Hepatocyte (in vitro differentiated cells): ENCODE results near the gene HOXB6. TPM values are rescaled to one million over a fixed set of nuclear protein-coding genes. Genes with fewer than 3 reads are reported as not detected.

Source experiments
- DNase-seq: peaks from one replicate; pipeline ENCODE4 v3.0.0-alpha.2; 2016; ENCODE audit warnings: low spot score
- H2AFZ ChIP-seq: fragments of 200-600 bp; sonication (generic); 2 replicates; pipeline ENCODE4 v1.6.0; 2016; ENCODE audit warnings: antibody characterized with exemption, mild to moderate bottlenecking
- H3K27ac ChIP-seq: fragments of 200-600 bp; sonication (generic); 2 replicates; pipeline ENCODE4 v1.5.1; 2016; ENCODE audit warnings: mild to moderate bottlenecking
- H3K27me3 ChIP-seq: fragments of 200-600 bp; sonication (generic); 2 replicates; pipeline ENCODE4 v1.6.1; 2016
- H3K36me3 ChIP-seq: fragments of 200-600 bp; sonication (generic); replicated peaks from 2 replicates; pipeline ENCODE4 v1.5.1; 2016; ENCODE audit warnings: low read depth; ENCODE audit not compliant: insufficient read depth
- H3K4me1 ChIP-seq: fragments of 200-600 bp; sonication (generic); 2 replicates; pipeline ENCODE4 v1.5.1; 2016; ENCODE audit warnings: mild to moderate bottlenecking, moderate library complexity; ENCODE audit not compliant: insufficient read depth
- H3K4me2 ChIP-seq: fragments of 200-600 bp; sonication (generic); 2 replicates; pipeline ENCODE4 v1.6.0; 2016
- H3K4me3 ChIP-seq: fragments of 200-600 bp; sonication (generic); 2 replicates; pipeline ENCODE4 v1.5.1; 2016; ENCODE audit warnings: mild to moderate bottlenecking
- H3K79me2 ChIP-seq: fragments of 200-600 bp; sonication (generic); 2 replicates; pipeline ENCODE4 v1.6.0; 2017; ENCODE audit warnings: mild to moderate bottlenecking
- H3K9me2 ChIP-seq: fragments of 200-600 bp; sonication (generic); replicated peaks from 2 replicates; pipeline ENCODE4 v1.6.0; 2017; ENCODE audit warnings: mild to moderate bottlenecking; ENCODE audit not compliant: insufficient read depth
- H3K9me3 ChIP-seq: fragments of 200-600 bp; sonication (generic); 2 replicates; pipeline ENCODE4 v1.5.1; 2016; ENCODE audit warnings: low read depth, mild to moderate bottlenecking
- H4K20me1 ChIP-seq: fragments of 200-600 bp; sonication (generic); 2 replicates; pipeline ENCODE4 v1.6.0; 2016; ENCODE audit warnings: mild to moderate bottlenecking; ENCODE audit not compliant: insufficient read depth, poor library complexity, severe bottlenecking
- CTCF ChIP-seq: fragments of 200-600 bp; sonication (generic); IDR thresholded peaks from 2 replicates; pipeline ENCODE4 v1.5.1; 2016; ENCODE audit warnings: antibody characterized with exemption, mild to moderate bottlenecking; ENCODE audit not compliant: poor library complexity
- EZH2 ChIP-seq: fragments of 200-600 bp; sonication (generic); IDR thresholded peaks from 2 replicates; pipeline ENCODE4 v1.6.1; 2016; ENCODE audit warnings: antibody characterized with exemption, mild to moderate bottlenecking, borderline replicate concordance
- EZH2phosphoT487 ChIP-seq: fragments of 200-600 bp; sonication (generic); IDR thresholded peaks from one replicate; pipeline ENCODE4 v1.6.1; 2018; ENCODE audit warnings: antibody characterized with exemption, mild to moderate bottlenecking, low read depth, moderate library complexity; ENCODE audit not compliant: unreplicated experiment, severe bottlenecking
- WGBS: methylation state at CpG from one replicate; pipeline ENCODE4 v1.1.6; 2016; ENCODE audit warnings: low lambda C conversion rate; ENCODE audit errors: missing lambda C conversion rate; 5-methylcytosine and 5-hydroxymethylcytosine counted together
- polyA plus RNA-seq: library from polyadenylated mRNA; unstranded; fragments of >200 nt; fragmentation: Nextera tagmentation; extraction: Ambion mirVana; gene quantifications from 2 replicates; pipeline ENCODE4 v1.2.1, GENCODE V29; 2016
- total RNA-seq: library from RNA; depleted of rRNA; stranded (reverse); fragments of >200 nt; gene quantifications from 2 replicates; pipeline ENCODE4 v1.2.3, GENCODE V29; 2014

Gene HOXB6
- total and polyA plus RNA-seq, 2 experiments from 2014 or later, result 4.8 to 7.7 TPM

- peaks cover 94% of the 10 kb centered on the region for H3K27me3 ChIP-seq
- 17% methylated on average over 13 of the region's 14 CpGs for whole genome bisulfite sequencing
- no peaks in the 10 kb centered on the region for H4K20me1 ChIP-seq
- H3K9me2 ChIP-seq, result no peaks in the 10 kb centered on the region
- no peak for DNase-seq
- peak; percentile 26 for TF ChIP-seq EZH2phosphoT487
- peak; percentile 34 for TF ChIP-seq EZH2
- no peak for TF ChIP-seq CTCF
- H3K4me2 ChIP-seq, result peak overlapping the region; percentile 92
- H3K36me3 ChIP-seq, result no peaks in the 10 kb centered on the region
- no peaks in the 10 kb centered on the region for H3K9me3 ChIP-seq
- no peaks in the 10 kb centered on the region for H3K4me1 ChIP-seq
- H2AFZ ChIP-seq, result no peak overlapping the region
- H3K79me2 ChIP-seq, result no peaks in the 10 kb centered on the region
- H3K27ac ChIP-seq, result peak overlapping the region; percentile 57
- no peak overlapping the region for H3K4me3 ChIP-seq
Measured at GRCh38 chr17:48592577-48592976, 12.2 kb downstream of the HOXB6 start.

- Histone ChIP-seq H4K20me1 (no peaks in the 10 kb centered on the region), H2AFZ (no peak overlapping the region), H3K79me2 (peaks cover 3% of the 10 kb centered on the region), H3K36me3 (no peaks in the 10 kb centered on the region), H3K4me2 (peak overlapping the region; percentile 92), H3K27me3 (peaks cover 94% of the 10 kb centered on the region), H3K4me3 (no peak overlapping the region), H3K27ac (no peak overlapping the region), H3K4me1 (no peaks in the 10 kb centered on the region), H3K9me3 (no peaks in the 10 kb centered on the region), H3K9me2 (no peaks in the 10 kb centered on the region)
- 16% methylated on average over 32 of the region's 33 CpGs for WGBS
- TF ChIP-seq CTCF, result no peak
- TF ChIP-seq EZH2, result peak; percentile 1
- DNase-seq, result no peak
Measured at GRCh38 chr17:48592057-48592514, 12.7 kb downstream of the HOXB6 start.

GRCh38 chr17:48591255-48592056 is 13.3 kb downstream of the HOXB6 start:
- no peak for DNase-seq
- H3K9me2 ChIP-seq, result no peaks in the 10 kb centered on the region
- H3K27me3 ChIP-seq, result peaks cover 94% of the 10 kb centered on the region
- H3K9me3 ChIP-seq, result no peaks in the 10 kb centered on the region
- no peak overlapping the region for H2AFZ ChIP-seq
- no peaks in the 10 kb centered on the region for H4K20me1 ChIP-seq
- no peak overlapping the region for H3K4me3 ChIP-seq
- TF ChIP-seq CTCF (no peak), EZH2 (no peak), EZH2phosphoT487 (no peak)
- H3K36me3 ChIP-seq, result no peaks in the 10 kb centered on the region
- peak overlapping the region; percentile 37 for H3K27ac ChIP-seq
- WGBS, result 83% methylated on average over 10 of the region's 10 CpGs
- no peaks in the 10 kb centered on the region for H3K4me1 ChIP-seq
- peaks cover 9% of the 10 kb centered on the region for H3K79me2 ChIP-seq
- peak overlapping the region; percentile 92 for H3K4me2 ChIP-seq
